Heart left ventricle (tissue), 13 donors: ENCODE measurements around the gene PLEKHM3.

Source experiments
- POLR2A ChIP-seq, 2 donors: fragments of 450-650 bp; IDR thresholded peaks; one replicate each; pipeline ENCODE4 v1.6.1; 2017; ENCODE audit warnings: antibody characterized with exemption in 2 of 2, mild to moderate bottlenecking in 2 of 2, moderate library complexity in 2 of 2
- TF ChIP-seq, protein P1 (sequence below), 12 donors: fragments of 200-600 bp; sonication (generic) in 4 of 12; IDR thresholded peaks; one replicate each; pipeline versions ENCODE4 v1.5.0 to v1.8.0; 2018 to 2022; ENCODE audit warnings: antibody characterized with exemption in 12 of 12, mild to moderate bottlenecking in 5 of 12
- donor health status: ischemic (EF 13 %, LVEDD 7.1; RV severe dilation, severe dysfunction).
- donor health status: DM: no; HTN: yes; CAD: no.
- donor health status: DM: no; HTN: no; CAD: no.
- donor health status: ischemic (EF 25% LVEDD 6.9; RV normal size, moderate dysfunction).
- donor health status: ischemic (EF 25% LVEDD 5.7; RV mildly dilated, moderate dysfunction).
- donor health status: ischemic (EF 35%, LVEDD 5.7; RV mildly dilated, moderate dysfunction).
- donor health status: nonischemic (EF 11% LVEDD 7.7; RV severe dilation, severe dysfunction).
- donor health status: DM: yes; HTN: yes; CAD: no.
- donor health status: PGD.
- donor health status: ischemic (EF 29% LVEDD 5.4; RV normal size, mild dysfunction).
- donor health status: nonischemic (EF 23%, LVEDD 6.1; RV moderate dilation, normal function).

DNA sequence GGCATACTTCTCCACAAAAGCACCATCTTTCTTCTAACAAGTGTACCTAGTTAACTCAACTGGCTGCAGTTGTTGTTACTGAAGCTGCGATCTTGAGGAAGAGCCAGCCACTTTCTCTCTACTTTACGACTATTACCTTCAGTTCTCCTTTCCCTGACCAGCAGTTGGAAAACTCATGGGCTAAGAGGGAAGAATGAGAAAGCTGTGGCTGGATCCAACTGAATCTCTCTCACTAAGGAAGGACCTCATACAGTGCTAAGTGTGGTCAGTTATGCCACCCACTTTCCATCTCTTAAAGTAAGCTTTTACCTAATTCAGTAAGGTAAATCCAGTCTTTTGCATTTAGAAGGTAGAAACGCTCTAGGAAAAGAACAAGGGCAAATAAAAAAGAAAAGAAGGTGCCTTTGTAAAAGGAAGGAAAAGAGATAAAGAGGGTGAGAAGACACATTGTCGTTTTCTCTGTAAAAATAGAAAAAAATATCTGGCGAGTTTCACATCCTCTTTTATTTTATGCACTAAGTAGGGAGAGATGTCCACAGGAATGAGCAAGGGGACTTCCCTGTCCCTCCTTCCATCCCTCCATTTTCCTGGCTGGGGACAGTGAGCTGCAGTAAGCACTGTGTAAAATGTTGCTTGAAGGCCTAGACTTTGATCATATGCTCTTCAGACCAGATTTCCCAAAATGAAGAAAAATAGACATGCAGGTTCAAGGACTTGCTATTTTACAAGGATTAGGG lies 73.4 kb downstream of the PLEKHM3 start:
- TF ChIP-seq, protein P1, sequence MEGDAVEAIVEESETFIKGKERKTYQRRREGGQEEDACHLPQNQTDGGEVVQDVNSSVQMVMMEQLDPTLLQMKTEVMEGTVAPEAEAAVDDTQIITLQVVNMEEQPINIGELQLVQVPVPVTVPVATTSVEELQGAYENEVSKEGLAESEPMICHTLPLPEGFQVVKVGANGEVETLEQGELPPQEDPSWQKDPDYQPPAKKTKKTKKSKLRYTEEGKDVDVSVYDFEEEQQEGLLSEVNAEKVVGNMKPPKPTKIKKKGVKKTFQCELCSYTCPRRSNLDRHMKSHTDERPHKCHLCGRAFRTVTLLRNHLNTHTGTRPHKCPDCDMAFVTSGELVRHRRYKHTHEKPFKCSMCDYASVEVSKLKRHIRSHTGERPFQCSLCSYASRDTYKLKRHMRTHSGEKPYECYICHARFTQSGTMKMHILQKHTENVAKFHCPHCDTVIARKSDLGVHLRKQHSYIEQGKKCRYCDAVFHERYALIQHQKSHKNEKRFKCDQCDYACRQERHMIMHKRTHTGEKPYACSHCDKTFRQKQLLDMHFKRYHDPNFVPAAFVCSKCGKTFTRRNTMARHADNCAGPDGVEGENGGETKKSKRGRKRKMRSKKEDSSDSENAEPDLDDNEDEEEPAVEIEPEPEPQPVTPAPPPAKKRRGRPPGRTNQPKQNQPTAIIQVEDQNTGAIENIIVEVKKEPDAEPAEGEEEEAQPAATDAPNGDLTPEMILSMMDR (IDR thresholded peaks at IDR 0.05) = no peak
- no peak for TF ChIP-seq POLR2A (IDR thresholded peaks at IDR 0.05)
